ENCODE measurements around the gene SEPTIN14.
"Not testable (repeated sequence)": the region's sequence is repeated elsewhere in the genome, so short reads cannot be mapped to it uniquely, and the experiment has no call there.

SEPTIN14 gene

GRCh38 chr7:55778631-55779030 is 83.9 kb downstream of the SEPTIN14 start:
- no peak for DNase-seq

GRCh38 chr7:55776196-55776595 is 86.4 kb downstream of the SEPTIN14 start:
- DNase-seq: no peak

- no peak for DNase-seq
Measured at GRCh38 chr7:55775051-55775420, 87.5 kb downstream of the SEPTIN14 start.

GRCh38 chr7:55774327-55775050 is 88.1 kb downstream of the SEPTIN14 start:
- no peak for DNase-seq

GRCh38 chr7:55770778-55771177 is 91.8 kb downstream of the SEPTIN14 start:
- no peak for DNase-seq

GRCh38 chr7:55753274-55753862 is 109.2 kb downstream of the SEPTIN14 start:
- not testable (repeated sequence) for DNase-seq

GRCh38 chr7:55744706-55745105 is 117.8 kb downstream of the SEPTIN14 start:
- not testable (repeated sequence) for DNase-seq
